Stromal cell of bone marrow (primary cell): Measurements from ENCODE around the gene ADAMTS20.
"Not testable (repeated sequence)": the region's sequence is repeated elsewhere in the genome, so short reads cannot be mapped to it uniquely, and the experiment has no call there.

Experiments used
- DNase-seq: peaks from one replicate; pipeline ENCODE4 v3.0.0-alpha.2; 2012; ENCODE audit warnings: low read depth

The ADAMTS20 gene

GRCh38 chr12:43551971-43552559, at the start of gene ADAMTS20:
Gene ADAMTS20 (minus strand): TSS chr12:43552203. CDS start chr12:43551921, 282 bp downstream.
- DNase-seq: no peak

GRCh38 chr12:43599708-43600107, 47.7 kb upstream of the ADAMTS20 start:
- no peak for DNase-seq

- no peak for DNase-seq
Observed at GRCh38 chr12:43599066-43599465, 47.1 kb upstream of the ADAMTS20 start.

GRCh38 chr12:43590307-43590706, 38.3 kb upstream of the ADAMTS20 start:
- no peak for DNase-seq

- DNase-seq: no peak
Observed at GRCh38 chr12:43586646-43587245, 34.7 kb upstream of the ADAMTS20 start.

- DNase-seq: no peak
Observed at GRCh38 chr12:43585676-43586075, 33.7 kb upstream of the ADAMTS20 start.

- no peak for DNase-seq
Observed at GRCh38 chr12:43580601-43581000, 28.6 kb upstream of the ADAMTS20 start.

GRCh38 chr12:43579206-43579605, 27.2 kb upstream of the ADAMTS20 start:
- DNase-seq: no peak

GRCh38 chr12:43578782-43579181, 26.8 kb upstream of the ADAMTS20 start:
- peak; percentile 5 for DNase-seq

- no peak for DNase-seq
Observed at GRCh38 chr12:43577381-43577780, 25.4 kb upstream of the ADAMTS20 start.

- no peak for DNase-seq
Observed at GRCh38 chr12:43576162-43576561, 24.2 kb upstream of the ADAMTS20 start.

GRCh38 chr12:43571885-43572284, 19.9 kb upstream of the ADAMTS20 start:
- DNase-seq: no peak

- no peak for DNase-seq
Observed at GRCh38 chr12:43556057-43556456, 4.1 kb upstream of the ADAMTS20 start.

GRCh38 chr12:43551279-43551970, 578 bp downstream of the ADAMTS20 start:
- no peak for DNase-seq

GRCh38 chr12:43550831-43551271, 1.2 kb downstream of the ADAMTS20 start:
- DNase-seq: no peak

GRCh38 chr12:43544703-43545102, 7.3 kb downstream of the ADAMTS20 start:
- DNase-seq: no peak

- no peak for DNase-seq
Observed at GRCh38 chr12:43540470-43540869, 11.5 kb downstream of the ADAMTS20 start.

GRCh38 chr12:43537675-43538074, 14.3 kb downstream of the ADAMTS20 start:
- not testable (repeated sequence) for DNase-seq

GRCh38 chr12:43516045-43516444, 36.0 kb downstream of the ADAMTS20 start:
- no peak for DNase-seq

GRCh38 chr12:43501703-43502102, 50.3 kb downstream of the ADAMTS20 start:
- peak; percentile 9 for DNase-seq

GRCh38 chr12:43493261-43493797, 58.7 kb downstream of the ADAMTS20 start:
- DNase-seq: peak; percentile 1

- no peak for DNase-seq
Observed at GRCh38 chr12:43482311-43483085, 69.5 kb downstream of the ADAMTS20 start.
